Stimulated activated CD8-positive, alpha-beta memory T cell treated with anti-CD3 and anti-CD28 coated beads, Interleukin-12 subunit alpha, Interleukin-12 subunit beta, amount 100 ng/mL, for 24 hours (primary cell): ENCODE measurements around the gene DENND1C.

Source experiments
- DNase-seq: peaks from one replicate; pipeline ENCODE4 v3.0.0-alpha.2; 2020; ENCODE audit errors: extremely low read depth

Gene DENND1C

DNA sequence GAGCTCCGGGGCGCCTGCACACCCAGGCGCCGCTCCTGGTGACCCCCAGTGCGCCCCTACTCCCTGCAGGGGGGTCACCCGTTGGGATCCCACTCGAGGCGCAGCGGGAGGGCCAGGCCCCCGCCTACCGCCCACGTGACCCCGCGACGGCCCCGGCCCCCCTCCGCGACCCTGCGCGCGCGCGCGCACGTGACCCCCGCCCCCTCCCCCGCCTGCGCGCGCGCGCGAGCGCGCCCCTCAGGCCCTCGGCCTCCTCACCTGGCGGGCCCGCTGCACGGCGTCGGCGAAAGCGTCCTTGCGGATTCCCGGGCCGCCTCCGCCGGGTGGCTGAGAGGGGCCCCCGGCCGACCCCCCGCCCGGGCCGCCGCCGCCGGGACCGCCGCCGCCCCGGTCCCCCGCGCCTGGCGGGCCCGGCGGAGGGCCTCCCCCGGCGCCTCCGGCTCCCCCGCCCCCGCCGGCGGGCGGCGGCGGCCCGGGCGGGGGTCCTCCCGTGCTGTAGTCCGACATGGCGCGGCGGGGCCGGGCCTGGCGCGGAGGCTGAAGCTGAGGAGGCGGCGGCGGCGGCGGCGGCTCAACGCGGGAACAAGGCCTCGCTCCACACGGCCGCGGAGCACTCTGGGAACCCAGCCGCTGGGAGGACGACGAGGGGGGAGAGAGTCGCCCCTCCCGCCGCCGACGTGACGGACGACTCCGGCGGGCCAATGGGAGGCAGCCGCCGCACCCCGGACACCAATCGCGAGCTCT is 57.2 kb downstream of the DENND1C start, which contains the start of gene KHSRP:
TSS of gene KHSRP (minus strand) at position 617 of the 744 bp plus-strand sequence. CDS start at position 507, 110 bp downstream.
- DNase-seq = no peak

DNA sequence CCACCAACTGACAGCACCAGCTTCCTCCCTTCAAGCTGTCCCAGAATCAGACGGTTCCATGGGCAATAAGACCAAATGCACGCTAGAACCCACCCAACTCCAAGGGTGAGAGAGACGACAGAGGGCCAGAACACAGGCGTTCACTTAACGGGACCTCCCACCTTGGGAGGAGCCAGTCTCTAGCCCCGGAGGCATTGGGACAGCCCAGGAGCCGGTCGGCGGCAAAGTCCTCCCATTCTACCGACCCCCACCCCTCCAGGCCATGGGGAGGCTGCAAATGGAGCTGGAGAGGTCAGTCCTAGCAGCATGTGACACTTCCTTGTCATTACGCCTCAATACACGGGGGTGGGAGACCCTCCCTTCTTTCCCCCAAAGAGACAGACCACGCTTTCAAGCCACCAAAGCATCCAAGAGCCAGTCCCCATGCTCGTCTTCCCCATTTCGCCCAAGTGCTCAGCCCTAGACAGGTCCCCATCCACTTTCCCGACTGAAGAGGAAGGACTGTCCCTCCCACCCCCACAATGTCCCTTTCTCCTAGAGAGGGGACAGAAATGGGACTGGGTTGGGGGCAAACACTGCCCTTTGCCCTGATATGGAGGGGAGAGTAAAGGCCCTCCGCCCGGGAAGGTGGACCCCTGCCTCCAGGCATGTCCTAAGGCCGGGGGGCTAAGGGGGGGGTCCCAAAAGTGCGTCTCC is 57.9 kb downstream of the DENND1C start:
- no peak for DNase-seq

GRCh38 chr19:6421075-6422014 is 60.2 kb downstream of the DENND1C start:
- no peak for DNase-seq

DNA sequence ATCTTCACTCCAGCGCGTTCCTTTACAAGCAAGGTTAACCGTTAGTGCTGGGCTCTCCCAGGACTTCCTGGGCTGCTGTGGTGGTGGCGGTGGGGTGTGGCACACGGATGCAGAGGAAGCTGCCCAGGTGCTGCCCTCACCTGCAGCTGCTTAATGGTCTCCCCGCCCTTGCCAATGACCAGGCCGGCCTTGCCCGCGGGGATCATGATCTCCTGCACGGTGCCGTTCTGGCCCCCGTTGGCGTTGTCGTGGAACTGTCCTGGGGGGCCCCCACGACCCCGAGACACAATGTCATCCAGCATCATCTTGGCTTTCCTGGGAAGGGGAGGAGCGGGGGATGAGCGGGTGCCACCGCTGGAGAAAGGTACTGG is 63.0 kb downstream of the DENND1C start:
- no peak for DNase-seq

DNA sequence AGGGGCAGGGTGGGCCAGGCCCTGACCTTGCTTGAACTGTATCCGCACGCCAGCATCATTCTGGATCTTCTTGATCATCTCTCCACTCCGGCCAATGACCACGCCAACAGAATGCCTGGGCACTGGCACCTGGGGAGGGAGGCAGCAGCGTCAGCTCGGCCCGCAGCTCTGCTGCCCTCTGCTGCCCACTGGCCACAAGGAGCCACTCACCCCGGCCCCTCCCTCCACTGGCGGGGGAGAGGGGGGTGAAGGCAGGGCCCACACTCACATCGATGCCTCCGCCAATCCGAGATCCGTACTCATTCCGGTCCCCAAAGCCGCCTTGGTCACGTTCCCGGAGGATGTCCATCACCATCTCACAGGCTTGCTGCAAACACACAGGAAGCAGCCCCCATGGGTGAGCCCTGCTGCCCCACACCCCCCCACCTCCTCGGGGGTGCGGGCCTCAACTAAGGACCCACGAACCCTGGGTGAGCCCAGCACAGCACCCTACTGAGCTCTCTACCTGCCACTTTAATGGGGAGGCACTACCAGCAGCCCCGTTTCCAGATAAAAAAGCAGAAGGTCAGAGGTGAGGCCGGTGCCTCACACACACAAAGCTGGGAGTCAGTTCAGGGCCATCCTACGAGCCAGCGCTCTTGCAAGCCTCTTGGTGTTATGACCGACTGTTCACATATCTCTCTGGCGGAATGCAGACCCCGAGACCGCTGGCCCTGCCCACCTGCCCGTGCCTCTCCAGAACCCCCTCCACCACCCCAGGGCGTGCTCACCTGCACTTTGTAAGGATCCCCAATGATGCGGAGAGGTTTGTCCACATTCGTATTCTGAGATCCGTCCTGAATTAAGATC is 63.6 kb downstream of the DENND1C start:
- DNase-seq = no peak
